H1 (cell line): ENCODE results near the gene ZFYVE27. TPM values are rescaled to one million over a fixed set of nuclear protein-coding genes. Genes with fewer than 3 reads are reported as not detected.

Experiments
- POU5F1 ChIP-seq: IDR thresholded peaks from 2 replicates; pipeline ENCODE4 v1.6.1; 2011; ENCODE audit warnings: low read depth, mild to moderate bottlenecking, low read length, moderate library complexity
- polyA plus RNA-seq, 7 experiments: library from polyadenylated mRNA; depleted of rRNA in 3 of 7; stranded (reverse) in 5 of 7; unstranded in 2 of 7; fragments of >200 nt in 5 of 7; fragments of 200-250 nt in 2 of 7; gene quantifications; 1 replicate in 5 of 7; 2 replicates in 1 of 7; 4 replicates in 1 of 7; pipeline versions ENCODE4 v1.2.1 to v1.2.3, GENCODE V29; 2011 to 2013; ENCODE audit warnings: missing spikeins in 2 of 7, mixed read lengths in 2 of 7
- total RNA-seq: library from RNA; stranded (reverse); fragmentation: NEBNext Ultra II Directional; extraction: Animal tissue kit (Norgen Biotek cat#: 25700); gene quantifications from 2 replicates; pipeline ENCODE4 v1.2.1, GENCODE V29; 2021

The ZFYVE27 gene
- total and polyA plus RNA-seq, 2 of the 8 experiments (the other 6 are each of a cell fraction or from before 2014, with no cell fraction given) = 16.6 to 19.8 TPM

GRCh38 chr10:97733256-97733655, 3.7 kb upstream of the ZFYVE27 start (continued):
- TF ChIP-seq POU5F1 = no peak
